NCI-H226 (cell line): ENCODE data around the gene TMEM184B.

Source experiments
- DNase-seq: peaks from one replicate; pipeline ENCODE4 v3.0.0-alpha.2; 2015

TMEM184B gene

DNA sequence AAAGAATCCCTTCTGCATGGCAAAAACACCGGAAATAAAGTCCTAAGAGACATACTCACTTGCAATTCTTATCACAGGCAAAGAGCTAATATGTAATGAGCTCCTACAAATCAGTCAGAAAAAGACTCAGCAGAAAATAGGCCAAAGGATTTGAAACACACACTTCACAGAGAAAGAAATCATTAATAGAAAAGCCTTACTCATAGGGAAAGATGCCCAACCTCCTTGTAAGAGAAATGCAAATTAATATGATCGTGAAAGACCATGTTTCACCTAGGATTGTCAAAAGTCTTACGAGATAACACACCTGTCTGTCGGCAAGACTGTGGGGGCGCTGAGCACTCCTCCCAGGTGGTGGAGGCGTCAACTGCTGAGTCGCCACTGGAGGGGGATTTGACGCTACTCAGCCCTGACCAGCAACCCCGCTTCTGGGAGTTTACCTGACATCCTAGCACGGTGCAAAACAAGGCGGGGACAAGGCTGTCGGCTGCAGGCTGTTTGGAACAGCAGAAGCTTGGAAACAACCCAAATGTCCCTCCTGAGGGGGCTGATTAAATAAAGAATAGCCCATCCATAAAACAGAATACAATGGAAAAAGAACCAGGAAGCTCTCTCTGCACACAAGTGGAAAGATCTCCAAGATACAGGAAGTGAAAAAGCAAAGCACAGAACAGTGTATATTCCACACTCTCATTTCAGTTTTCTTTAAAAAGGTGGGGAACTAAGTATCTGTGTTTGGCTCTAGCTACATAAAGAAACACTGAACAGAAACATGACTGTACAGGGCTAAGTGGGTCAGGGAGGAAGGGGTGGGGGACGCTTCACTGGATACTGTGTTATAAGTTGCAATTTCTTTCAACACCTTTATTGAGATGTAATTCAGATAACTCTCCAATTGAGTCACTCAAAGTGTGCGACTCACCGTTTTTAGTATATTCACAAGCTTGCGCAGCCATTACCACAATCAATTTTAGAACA, 33.0 kb upstream of the TMEM184B start:
- no peak for DNase-seq

DNA sequence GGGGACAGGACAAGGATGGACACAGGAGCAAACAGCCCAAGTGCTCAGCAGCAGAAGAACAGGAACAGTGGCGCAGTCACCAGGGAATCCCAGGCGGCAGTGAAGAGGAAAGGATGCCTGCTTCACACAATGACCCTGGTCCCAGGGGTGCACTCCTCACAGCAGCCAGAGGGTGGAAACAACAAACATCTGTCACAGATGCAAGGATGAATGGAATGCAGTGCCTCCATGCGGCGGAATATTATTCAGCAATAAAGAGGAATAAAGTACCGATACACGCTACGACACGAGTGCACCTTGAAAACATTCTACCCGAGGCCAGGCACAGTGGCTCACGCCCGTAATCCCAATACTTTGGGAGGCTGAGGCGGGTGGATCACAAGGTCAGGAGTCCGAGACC, 31.7 kb upstream of the TMEM184B start:
- DNase-seq = no peak

DNA sequence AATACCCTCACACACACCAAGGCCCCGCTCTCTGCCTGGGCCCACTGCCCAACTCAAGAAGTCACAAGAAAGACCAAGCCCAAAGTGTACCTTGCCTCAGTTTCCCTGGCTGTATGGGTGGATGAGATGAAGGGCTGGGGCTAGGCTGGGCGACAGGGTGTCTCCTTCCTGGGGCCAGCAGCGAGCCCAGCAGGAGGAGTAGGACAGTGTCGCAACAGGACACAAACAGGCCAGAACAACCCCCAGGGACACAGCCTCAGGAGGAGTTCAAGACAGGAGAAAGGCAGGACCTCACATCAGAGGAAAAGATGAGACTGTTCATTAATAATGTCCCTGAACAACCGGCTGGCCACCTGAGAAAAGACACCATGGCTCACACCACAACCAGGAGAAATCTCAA, 31.2 kb upstream of the TMEM184B start:
- no peak for DNase-seq

DNA sequence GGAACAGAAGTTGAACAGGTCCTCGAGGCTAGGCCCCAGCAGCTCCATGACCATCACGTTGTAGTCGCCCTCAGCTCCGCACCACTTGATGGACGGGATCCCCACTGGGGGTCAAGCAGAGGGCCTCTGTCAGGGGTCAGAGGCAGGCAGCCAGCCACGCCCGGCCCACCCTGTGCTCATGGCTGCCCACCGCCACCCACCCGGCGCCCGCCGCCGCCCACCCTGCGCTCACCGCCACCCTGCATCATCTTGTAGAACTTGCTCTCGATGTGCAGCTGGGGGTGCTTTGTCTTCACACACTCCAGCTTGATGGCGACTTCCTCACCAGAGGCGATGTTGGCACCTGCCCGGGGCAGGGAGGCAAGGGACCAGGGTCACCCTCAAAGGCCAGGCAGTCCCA, 30.1 kb upstream of the TMEM184B start:
- DNase-seq = no peak

DNA sequence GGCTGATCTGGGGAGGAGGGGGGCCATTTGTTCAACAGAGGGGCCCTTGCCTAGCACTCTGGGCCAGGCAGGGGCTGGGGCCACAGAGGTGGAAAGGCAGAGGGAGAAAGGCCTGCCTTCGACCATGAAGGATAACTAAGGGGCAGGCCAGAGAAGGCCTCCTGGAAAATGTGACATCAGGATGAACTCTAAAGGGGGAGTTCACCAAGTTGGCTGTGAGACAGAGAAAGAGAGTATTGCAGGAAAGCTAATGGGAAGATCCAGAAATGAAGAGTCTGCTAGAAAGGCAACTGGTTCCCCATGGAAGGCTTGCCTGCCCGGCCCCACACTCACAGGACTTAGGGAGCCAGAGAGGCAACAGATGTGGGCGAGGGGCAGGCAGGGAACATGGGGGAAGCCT, 28.1 kb upstream of the TMEM184B start:
- no peak for DNase-seq

DNA sequence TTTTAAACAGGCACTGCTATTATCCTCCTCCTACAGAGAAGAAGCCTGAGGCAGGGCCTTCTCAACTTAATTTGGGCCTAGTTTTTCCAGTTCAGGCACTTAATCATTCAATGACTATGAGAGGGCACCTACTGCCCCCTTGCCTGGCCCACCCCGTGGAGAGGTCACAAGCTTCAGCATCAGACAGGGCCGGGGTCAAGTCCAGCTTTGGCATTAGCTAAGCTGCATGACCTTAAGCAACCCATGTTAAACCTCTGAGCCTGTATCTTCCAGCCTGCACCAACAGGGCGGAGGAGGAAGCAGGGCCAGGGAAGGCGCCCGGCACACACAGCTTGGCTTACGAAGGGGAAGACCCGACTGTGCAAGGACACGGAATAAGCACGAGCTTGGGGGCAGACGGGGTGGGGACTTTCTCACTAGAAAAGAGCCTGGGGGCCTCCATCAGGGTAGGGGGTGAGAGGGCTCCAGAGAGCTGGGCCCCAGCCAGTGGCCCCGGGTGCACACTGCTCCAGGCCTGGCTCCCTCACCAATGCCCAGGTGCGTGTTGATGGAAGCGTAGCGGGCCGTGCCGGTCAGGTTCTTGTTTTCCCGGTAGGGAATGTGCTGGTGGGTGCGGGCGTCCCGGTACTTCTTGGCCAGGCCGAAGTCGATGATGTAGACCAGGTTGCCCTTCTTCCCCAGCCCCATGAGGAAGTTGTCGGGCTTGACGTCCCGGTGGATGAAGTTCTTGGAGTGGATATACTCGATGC, 27.6 kb upstream of the TMEM184B start:
- no peak for DNase-seq

DNA sequence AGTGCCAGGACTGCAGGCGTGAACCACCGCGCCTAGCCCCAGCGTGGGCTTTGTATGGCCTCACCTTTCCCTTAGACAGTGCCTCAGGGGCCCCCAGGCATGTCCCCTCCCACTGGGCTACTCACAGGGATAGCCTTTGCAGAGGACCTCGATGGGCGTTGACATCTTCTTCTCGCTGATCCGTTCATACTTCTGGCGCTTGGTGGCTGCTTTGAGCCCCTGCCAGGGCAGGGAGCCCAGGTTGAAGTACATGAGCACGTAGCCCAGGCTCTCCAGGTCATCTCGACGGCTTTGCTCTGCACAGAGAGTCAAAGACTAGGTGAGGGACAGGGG, 26.9 kb upstream of the TMEM184B start:
- no peak for DNase-seq

DNA sequence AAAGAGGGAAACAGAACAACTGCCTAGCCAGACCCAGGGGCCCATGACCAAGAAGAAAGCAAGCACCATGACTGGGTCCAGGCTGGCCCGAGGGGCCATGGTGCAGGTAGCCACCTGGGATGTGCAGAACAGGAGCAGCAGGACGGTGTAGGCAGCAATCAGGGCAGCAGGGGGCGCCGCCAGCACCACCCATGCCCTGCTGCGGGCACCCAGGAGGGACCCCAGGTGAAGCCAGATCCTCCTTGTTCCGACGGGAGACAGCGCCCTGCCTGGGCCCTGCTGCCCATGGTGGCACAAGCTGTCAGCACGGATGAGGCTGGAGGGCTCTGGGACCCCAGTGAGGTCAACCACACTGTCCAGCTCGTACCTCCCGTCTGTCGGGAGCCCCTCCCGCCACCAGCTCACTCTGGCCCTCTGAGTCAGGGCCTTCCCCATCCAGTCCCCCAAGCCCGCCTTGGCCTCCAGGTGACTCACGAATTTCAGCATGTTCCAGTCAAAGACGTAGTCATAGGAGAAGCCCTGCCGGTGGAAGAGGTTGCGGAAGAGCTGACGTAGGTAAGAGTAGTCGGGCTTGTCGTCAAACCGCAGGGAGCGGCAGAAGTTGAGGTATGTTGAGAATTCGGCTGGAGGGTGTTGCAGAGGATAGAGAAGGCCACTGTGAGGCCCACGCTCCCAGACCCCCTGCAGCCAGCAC, 25.6 kb upstream of the TMEM184B start:
- peak; percentile 57 for DNase-seq

DNA sequence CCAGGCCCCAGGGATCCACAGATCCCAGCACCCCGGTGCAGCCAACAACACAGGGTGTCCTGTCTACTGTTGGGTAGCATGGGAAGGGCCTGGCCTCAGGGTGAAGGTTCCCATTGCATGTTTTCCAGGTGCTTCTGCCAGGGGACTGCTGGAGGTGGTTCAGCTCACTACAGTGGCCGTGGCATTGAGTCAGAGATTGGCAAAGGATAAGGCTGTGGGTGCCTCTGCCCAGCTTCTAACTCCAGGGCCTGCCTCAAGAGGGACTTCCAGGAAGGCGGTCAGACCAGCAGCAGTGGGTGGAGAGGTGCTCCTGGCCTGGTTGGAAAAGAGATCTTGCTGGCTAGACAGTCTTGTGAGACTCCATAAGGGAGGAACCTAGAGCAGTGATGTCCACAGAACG, 23.6 kb upstream of the TMEM184B start:
- DNase-seq = no peak

DNA sequence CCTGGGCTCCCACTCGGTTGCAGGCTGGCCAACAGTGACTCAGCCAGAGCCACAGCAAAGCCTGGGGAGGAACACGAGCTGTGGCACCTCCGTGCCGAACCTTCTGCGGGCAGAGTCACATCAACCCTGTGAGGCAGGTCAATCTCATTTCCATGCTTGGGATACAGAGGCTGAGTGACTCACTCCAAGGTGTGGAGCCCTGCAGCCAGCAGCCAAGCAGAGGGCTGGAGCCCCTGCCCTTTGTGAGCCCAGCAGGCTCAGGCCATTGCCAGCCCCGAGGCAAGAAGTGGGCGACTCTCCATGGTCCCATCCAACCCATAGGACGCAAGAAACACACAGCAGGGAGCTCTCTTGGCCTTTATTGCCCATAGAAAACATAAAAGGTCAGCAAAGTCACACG, 23.1 kb upstream of the TMEM184B start:
- DNase-seq = no peak

DNA sequence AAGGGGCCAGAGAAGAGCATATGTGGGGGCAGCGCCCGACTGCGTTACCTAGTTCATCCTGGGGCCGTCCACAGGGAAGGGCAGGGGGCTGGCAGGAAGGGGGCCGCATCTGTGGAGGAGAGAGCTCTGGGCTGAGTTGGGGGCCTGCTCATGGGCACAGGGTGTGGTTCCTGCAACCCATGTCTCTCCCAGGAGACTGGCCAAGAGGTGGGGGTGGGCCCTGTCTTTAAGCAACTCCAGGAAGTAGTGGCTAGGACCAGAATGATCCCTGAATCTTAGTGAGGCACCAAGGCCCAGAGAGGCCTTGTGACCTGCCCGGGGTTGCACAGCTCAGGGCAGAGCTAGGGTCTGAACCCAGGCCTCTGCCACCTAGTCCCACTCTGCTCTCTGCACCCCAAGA, 22.5 kb upstream of the TMEM184B start:
- DNase-seq = no peak

DNA sequence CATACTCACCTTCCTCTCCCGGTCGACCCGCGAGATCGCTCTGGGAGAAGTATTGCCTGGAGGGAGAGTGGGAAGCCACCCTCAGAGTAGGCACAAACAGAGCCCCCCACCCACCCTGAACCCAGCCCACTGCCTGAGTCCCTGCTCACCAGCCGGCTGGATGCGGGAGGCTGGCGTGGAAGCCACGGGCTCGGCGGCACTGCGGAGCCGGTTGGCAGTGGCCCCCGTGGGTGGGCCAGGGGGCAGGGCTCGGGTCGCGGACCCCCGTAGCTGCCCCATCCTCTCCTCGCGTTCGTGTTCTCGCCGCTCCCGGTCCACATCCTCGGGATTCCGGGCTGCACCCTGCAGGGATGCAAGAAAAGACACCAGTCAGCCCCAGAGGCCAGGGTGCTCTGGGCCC, 21.4 kb upstream of the TMEM184B start:
- DNase-seq = no peak

DNA sequence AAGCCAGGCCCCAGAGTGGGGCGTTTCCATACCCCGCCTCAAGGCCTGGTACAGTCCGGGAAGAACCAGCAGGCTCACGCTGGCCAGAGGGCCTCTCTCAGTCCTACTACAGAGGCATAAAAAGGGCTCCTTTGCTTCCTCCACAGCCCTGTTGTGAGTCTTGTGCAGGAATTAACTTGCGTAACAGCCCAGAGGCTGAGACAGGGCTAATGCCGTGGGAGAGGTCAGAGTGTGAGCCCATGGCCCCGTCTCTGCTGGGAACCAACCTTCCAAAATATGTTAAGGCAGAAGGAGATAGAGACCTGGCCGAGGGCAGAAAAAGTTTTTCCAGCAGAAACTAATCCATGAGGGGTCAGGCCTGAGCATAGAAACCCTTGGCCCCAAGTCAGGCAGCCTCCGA, 19.9 kb upstream of the TMEM184B start:
- no peak for DNase-seq

DNA sequence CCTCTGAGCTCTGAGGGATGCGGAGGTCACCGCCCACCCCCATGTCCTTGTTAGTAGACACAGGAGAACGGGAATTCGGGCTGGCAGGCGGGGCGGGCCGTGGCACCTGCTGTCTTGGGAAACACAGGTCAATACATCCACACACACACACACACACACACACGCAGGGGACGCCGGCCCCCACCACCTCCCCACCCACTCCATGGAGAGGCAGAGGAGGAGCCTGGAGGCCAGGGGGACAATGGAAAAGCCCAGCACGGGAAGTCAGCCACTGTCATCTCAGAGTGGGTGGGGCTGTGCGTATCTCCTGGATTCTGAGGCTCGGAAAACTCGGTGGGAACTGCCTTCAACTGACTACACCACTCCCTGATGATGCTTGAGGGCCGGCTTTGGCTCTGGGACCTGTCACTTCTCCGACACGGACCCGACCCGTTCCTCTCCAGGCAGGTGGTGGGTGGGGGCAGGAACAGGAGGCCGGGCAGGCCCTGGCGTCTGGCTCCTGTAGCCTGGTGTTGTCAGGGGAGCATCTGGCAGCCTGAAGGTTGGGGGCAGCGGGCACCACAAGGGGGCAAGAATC, 18.5 kb upstream of the TMEM184B start:
- no peak for DNase-seq

DNA sequence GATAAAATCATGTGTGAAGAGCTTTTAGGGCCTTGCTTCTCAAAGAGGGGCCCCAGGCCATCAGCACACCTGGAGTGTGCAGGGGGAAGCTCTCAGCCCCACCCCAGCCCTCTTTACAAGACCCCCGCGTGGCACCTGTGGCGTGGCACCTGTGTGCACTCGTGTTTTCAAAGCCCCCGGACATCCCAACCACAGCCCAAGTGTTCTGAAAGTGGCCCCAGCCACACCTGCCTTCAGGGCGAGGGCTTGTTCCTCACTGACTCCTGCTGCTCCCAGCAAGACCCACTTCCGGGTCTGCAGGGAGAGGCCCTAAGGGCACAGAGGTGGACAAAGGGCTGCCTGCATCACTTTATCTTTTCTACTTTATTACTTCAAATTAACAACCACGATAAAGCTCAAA, 17.5 kb upstream of the TMEM184B start:
- no peak for DNase-seq

DNA sequence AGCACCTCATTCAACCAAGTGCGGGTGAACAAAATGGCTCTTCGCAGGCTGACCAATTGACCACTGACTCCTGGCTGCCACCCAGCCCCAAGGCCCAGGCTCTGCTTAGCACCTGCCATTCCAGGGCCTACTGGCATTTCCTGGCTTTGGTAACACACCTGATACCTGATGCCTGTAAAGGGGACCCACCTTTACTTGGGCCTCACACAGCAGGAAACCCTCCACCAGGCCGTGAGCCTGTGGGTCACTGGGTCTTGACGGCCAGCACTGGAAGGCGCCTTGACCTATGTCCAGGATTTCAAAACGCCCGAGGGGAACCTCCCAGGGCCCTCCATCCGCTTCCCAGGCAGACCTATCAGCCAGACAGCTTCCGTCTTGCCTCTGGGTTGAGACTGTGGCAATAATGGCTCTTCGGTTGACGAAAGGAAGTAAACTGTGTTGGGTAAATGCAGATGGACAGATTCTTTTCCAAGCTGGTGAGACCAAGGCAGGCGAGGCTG, 16.8 kb upstream of the TMEM184B start:
- DNase-seq = no peak

DNA sequence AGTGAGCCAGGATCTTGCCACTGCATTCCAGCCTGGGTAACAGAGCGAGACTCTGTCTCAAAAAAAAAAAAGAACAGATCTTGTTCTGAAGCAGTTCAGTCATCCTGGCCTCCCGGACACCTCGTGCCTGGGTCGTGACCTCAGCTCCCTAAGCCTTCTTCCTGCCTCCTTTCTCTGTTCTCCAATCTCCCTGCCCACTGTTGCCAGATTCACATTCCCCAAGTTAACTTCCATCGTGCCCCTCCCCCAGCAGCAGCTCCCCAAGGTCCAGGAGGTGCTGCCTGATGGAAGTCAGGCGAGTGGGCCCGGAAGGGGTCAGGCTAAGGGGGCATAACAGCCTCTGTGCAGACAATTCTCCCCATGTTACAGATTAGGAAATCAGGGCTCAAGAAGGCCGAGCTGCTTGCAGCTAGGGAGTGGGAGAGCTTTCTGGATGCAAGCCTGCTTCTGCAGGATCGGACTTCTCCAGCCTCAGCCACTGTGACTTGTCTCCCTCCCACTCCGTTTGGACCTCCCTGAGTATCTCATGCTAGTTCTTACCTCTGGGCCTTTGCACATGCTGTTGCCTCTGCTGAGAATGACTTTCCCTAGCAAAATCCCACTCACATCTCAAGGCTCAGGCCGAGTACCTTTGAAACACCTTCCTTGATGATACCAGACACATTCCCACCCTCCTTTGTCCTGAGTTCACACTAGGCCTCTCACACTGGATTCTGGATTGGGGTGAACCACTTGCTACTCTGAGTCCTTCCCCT, 14.3 kb upstream of the TMEM184B start:
- DNase-seq = no peak

DNA sequence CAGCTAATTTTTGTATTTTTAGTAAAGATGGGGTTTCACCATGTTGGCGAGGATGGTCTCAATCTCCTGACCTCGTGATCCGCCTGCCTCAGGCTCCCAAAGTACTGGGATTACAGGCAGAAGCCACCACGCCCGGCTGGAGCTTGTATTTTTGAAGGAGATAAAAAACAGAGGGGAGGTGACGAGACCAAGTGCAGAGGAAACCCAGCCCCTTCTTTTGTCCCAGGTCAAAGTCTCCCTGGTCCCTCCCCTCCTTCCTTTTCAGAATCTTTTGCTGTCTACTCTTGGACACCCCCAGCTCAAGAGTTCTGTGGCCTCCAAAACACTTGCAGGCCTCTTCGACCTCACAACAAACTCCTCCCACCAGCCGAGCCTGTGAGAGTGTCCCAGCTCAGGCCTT, 12.2 kb upstream of the TMEM184B start:
- no peak for DNase-seq

DNA sequence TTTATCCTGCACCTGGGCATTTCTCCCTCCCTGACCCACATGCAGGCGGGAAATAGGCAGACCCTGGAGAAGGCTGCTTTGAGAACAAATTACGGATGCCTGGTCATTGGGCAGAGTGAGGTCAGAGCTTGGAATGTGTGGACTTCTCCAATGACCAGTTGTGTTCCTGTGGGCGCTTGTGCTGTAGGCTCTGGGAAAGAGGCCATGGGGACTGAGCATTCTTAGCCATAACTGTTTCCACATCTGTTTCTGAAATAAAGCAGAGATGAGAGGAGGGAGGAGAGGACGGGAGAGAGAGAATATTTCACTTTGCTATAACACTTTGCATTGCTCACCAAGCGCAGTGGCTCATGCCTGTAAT, 11.2 kb upstream of the TMEM184B start:
- DNase-seq = no peak

DNA sequence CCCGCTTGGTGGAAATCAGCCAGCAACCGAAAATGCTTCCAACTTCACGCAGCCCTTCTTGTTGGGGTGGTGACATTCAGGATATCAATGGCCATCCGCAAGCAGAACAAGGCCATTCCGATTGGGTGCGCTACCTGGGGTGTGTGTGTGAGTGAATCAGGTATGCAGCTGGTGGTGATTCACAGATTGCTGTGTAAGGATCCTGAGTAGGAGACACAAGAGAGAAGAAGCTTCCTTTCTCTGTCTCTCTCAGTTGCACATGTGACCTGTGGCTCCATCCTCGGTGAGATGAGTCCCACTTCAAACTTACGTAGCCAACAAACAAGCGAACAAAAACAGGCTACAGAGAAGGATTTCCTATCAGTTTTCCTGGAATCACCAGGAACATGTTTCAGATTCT, 9.6 kb upstream of the TMEM184B start:
- DNase-seq = no peak

DNA sequence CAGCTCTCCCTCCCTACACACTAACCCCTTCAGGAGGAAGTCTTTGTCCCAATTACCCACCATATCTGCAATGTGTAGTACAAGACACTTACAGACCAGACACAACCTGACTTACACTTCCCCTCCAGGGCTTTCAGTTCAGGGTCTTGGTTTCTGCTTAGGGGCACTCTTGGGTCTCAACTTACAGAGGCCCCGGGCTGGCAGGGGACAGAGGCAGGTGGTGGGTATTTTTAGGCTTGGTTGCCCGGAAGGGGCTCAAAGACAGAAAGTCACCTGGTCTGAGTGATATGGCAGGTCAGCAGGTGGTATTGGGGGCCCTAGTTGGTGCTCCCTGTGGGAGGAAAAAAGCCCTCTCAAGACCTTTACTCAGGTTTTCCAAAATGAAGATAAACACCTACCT, 3.4 kb upstream of the TMEM184B start:
- no peak for DNase-seq

DNA sequence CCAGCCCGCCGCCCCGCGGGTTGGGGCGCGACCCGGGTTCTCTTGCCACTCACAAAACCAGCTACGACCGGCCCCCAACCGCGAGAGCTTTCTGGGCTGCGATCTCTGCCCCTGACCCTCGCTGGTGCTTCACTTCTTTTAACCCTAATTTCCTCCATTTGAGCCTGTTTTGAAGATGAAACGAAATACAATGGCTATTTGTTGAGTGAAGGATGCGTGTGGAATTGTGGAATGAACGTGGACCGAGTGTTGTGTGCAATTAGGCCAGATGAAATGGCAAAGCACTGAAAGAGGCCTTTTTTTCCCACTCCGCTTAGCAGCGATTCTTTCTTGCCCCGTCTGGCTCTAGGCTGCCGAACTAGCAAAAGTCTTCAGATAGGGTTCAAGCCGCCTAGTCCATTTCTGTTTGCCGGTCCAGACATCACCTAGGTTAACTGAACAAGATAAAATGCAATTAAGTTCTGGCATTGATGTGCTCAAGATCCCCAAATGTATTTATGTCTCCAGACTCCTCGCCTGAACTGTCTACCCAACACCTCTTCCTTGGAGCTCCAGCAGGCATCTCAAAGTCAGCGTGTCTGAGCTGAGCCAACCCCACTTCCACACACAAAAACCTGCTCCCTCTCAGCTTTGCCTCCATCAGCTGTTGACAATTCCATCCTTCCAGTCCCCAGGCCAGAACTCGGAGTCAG, 471 bp upstream of the TMEM184B start:
- no peak for DNase-seq
